SH-SY5Y (cell line): ENCODE measurements around the gene STEAP3.

Experiments used
- GATA2 ChIP-seq: IDR thresholded peaks from 2 replicates; pipeline ENCODE4 v1.6.1; 2011; ENCODE audit warnings: mild to moderate bottlenecking, low read depth, low read length
- GATA3 ChIP-seq: IDR thresholded peaks from 2 replicates; pipeline ENCODE4 v1.6.1; 2011; ENCODE audit warnings: low read depth, mild to moderate bottlenecking, low read length, moderate library complexity

- TF ChIP-seq GATA2 (no peak), GATA3 (no peak)
Observed at GRCh38 chr2:119223521-119224390, at the start of gene STEAP3.
